ENCODE measurements around the gene HNRNPDL.

Gene HNRNPDL

GRCh38 chr4:82450966-82451755 lies 20.9 kb upstream of the HNRNPDL start:
- CTCF ChIA-PET = interaction anchor here (0.7 kb wide), 1 partner anchor 12 kb away, joined by 3 read pairs; no protein-coding TSS in a partner anchor
- TF ChIP-seq ZNF223 (tag by site-specific recombination; IDR thresholded peaks at IDR 0.05) = no peak
- no peak for TF ChIP-seq ZNF416 (tag by site-specific recombination; IDR thresholded peaks at IDR 0.05)
- TF ChIP-seq ZNF704 (tag by site-specific recombination; IDR thresholded peaks at IDR 0.05) = no peak
- no peak for TF ChIP-seq ZNF677 (tag by site-specific recombination; IDR thresholded peaks at IDR 0.05)
- Histone ChIP-seq H3K9me3 (ENCODE audit: control insufficient read depth, insufficient read depth, low read depth, low read length) (no peaks in the 10 kb centered on the region), H3K4me1 (ENCODE audit: control insufficient read depth, insufficient read depth, low read length) (no peaks in the 10 kb centered on the region), H3K4me3 (ENCODE audit: low read depth, low read length) (no peak overlapping the region), H3K27ac (ENCODE audit: extremely low read depth, low read depth, low read length) (no peak overlapping the region), H3K36me3 (ENCODE audit: control insufficient read depth in 2 of 2, insufficient read depth in 1 of 2, low read length in 2 of 2) (peaks cover 0 to 68% of the 10 kb centered on the region in 2 experiments)
- POLR2A ChIA-PET = no interaction called here

- POLR2A ChIA-PET = no interaction called here
- TF ChIP-seq ZBTB11 (tag by site-specific recombination; conservative IDR thresholded peaks at IDR 0.05; ENCODE audit: low read depth) = no peak
- no peak for TF ChIP-seq ZEB2 (tag by site-specific recombination; IDR thresholded peaks at IDR 0.05)
- TF ChIP-seq HOXD13 (CRISPR knock-in tag; IDR thresholded peaks at IDR 0.05; ENCODE audit: borderline replicate concordance) = no peak
- TF ChIP-seq HIC1 (tag by site-specific recombination; IDR thresholded peaks at IDR 0.05) = no peak
- TF ChIP-seq ZNF560 (tag by site-specific recombination; IDR thresholded peaks at IDR 0.05; ENCODE audit: borderline replicate concordance) = no peak
- no peak for TF ChIP-seq ZNF549 (tag by site-specific recombination; IDR thresholded peaks at IDR 0.05)
- TF ChIP-seq KLF1 (tag by site-specific recombination; IDR thresholded peaks at IDR 0.05) = no peak
- no peak for TF ChIP-seq ZNF664 (tag by site-specific recombination; IDR thresholded peaks at IDR 0.05)
- no peak for TF ChIP-seq ZFHX2 (tag by site-specific recombination; conservative IDR thresholded peaks at IDR 0.05)
- no peak for TF ChIP-seq PRDM2 (tag by site-specific recombination; IDR thresholded peaks at IDR 0.05; ENCODE audit: borderline replicate concordance)
- no peak for TF ChIP-seq ZNF24 (tag by site-specific recombination; IDR thresholded peaks at IDR 0.05)
- TF ChIP-seq ZBTB1 (tag by site-specific recombination; IDR thresholded peaks at IDR 0.05) = no peak
- TF ChIP-seq ZSCAN23 (tag by site-specific recombination; IDR thresholded peaks at IDR 0.05) = no peak
- TF ChIP-seq ZNF426 (tag by site-specific recombination; IDR thresholded peaks at IDR 0.05) = no peak
- H3K36me3 ChIP-seq (ENCODE audit: control insufficient read depth in 2 of 2, insufficient read depth in 1 of 2, low read length in 2 of 2) = peaks cover 0 to 50% of the 10 kb centered on the region in 2 experiments; a peak in 2 of 3 replicates
Measured at GRCh38 chr4:82447886-82448285, 17.6 kb upstream of the HNRNPDL start.

More at GRCh38 chr4:82447886-82448285, 17.6 kb upstream of the HNRNPDL start:
- H3K9me3 ChIP-seq (ENCODE audit: control insufficient read depth, insufficient read depth, low read depth, low read length) = no peaks in the 10 kb centered on the region
- CTCF ChIA-PET = no interaction called here
- H3K27ac ChIP-seq (ENCODE audit: extremely low read depth, low read depth, low read length) = no peak overlapping the region
- no peak overlapping the region for H3K4me3 ChIP-seq (ENCODE audit: low read depth, low read length)
- no peaks in the 10 kb centered on the region for H3K4me1 ChIP-seq (ENCODE audit: control insufficient read depth, insufficient read depth, low read length)

All from HEK293 (cell line).